OCI-LY3 (cell line): ENCODE data around the gene LRRC72.

Experiments used
- H2AFZ ChIP-seq: fragments of 200-600, 300-600 bp; shearing (Covaris generic); 2 replicates; pipeline ENCODE4 v1.6.0; 2014; ENCODE audit warnings: antibody characterized with exemption, low read depth, low read length
- H3K27ac ChIP-seq: fragments of 200-600, 300-600 bp; sonication (generic); 2 replicates; pipeline ENCODE4 v1.5.1; 2014; ENCODE audit warnings: mild to moderate bottlenecking, low read length, moderate library complexity, mixed read lengths
- H3K27me3 ChIP-seq: fragments of 200-600, 300-600 bp; sonication (generic); 2 replicates; pipeline ENCODE4 v1.6.1; 2014; ENCODE audit warnings: low read depth, low read length, mixed read lengths
- H3K36me3 ChIP-seq: fragments of 200-600, 300-600 bp; sonication (generic); replicated peaks from 2 replicates; pipeline ENCODE3; 2014; ENCODE audit warnings: low read depth, low read length, mixed read lengths
- H3K4me1 ChIP-seq: fragments of 300-600, 200-600 bp; sonication (generic); 2 replicates; pipeline ENCODE4 v1.6.1; 2014; ENCODE audit warnings: low read length, mixed read lengths
- H3K4me2 ChIP-seq: fragments of 200-600, 300-600 bp; sonication (generic); 2 replicates; pipeline ENCODE4 v1.6.1; 2014; ENCODE audit warnings: low read length, mixed read lengths
- H3K4me3 ChIP-seq: fragments of 300-600, 200-600 bp; sonication (generic); 2 replicates; pipeline ENCODE4 v1.5.1; 2014; ENCODE audit warnings: antibody characterized with exemption, mild to moderate bottlenecking, low read length, moderate library complexity
- H3K79me2 ChIP-seq: fragments of 300-600, 200-600 bp; shearing (Covaris generic); 2 replicates; pipeline ENCODE4 v1.6.1; 2014; ENCODE audit warnings: mild to moderate bottlenecking, low read length, mixed read lengths
- H3K9ac ChIP-seq: fragments of 300-600, 200-600 bp; shearing (Covaris generic); 2 replicates; pipeline ENCODE4 v1.6.0; 2014; ENCODE audit warnings: mild to moderate bottlenecking, low read length, moderate library complexity
- H3K9me3 ChIP-seq: fragments of 200-600, 300-600 bp; shearing (Covaris generic); 2 replicates; pipeline ENCODE4 v1.6.1; 2014; ENCODE audit warnings: low read length, mixed read lengths; ENCODE audit not compliant: insufficient read depth
- H4K20me1 ChIP-seq: fragments of 200-600, 300-600 bp; sonication (generic); 2 replicates; pipeline ENCODE4 v1.6.1; 2016; ENCODE audit warnings: low read length, mixed read lengths; ENCODE audit not compliant: insufficient read depth
- CTCF ChIP-seq: fragments of 200-600, 300-600 bp; sonication (generic); IDR thresholded peaks from 2 replicates; pipeline ENCODE4 v1.5.1; 2014; ENCODE audit warnings: antibody characterized with exemption, low read length, low read depth
- EZH2phosphoT487 ChIP-seq: fragments of 200-600 bp; shearing (Covaris generic); IDR thresholded peaks from 2 replicates; pipeline ENCODE4 v1.6.1; 2018; ENCODE audit warnings: antibody characterized with exemption, mixed run types, low read depth

The LRRC72 gene

GRCh38 chr7:16609842-16610450 is 83.3 kb downstream of the LRRC72 start:
- Histone ChIP-seq H3K9me3 (no peaks in the 10 kb centered on the region), H3K79me2 (no peaks in the 10 kb centered on the region), H3K4me3 (peak overlapping the region; percentile 45; the same call in 1 of the 2 replicates), H4K20me1 (no peaks in the 10 kb centered on the region), H3K27ac (peak overlapping the region; percentile 29; the same call in 1 of the 2 replicates), H3K4me2 (peak overlapping the region; percentile 63), H3K4me1 (peaks cover 30% of the 10 kb centered on the region), H3K9ac (no peak overlapping the region; the same call in 1 of the 2 replicates), H3K27me3 (no peaks in the 10 kb centered on the region), H3K36me3 (peaks cover 9% of the 10 kb centered on the region), H2AFZ (no peak overlapping the region)
- TF ChIP-seq EZH2phosphoT487, result no peak
- TF ChIP-seq CTCF, result no peak

GRCh38 chr7:16611711-16612110 is 85.1 kb downstream of the LRRC72 start:
- Histone ChIP-seq H2AFZ (no peak overlapping the region), H3K36me3 (peaks cover 9% of the 10 kb centered on the region), H4K20me1 (no peaks in the 10 kb centered on the region), H3K4me1 (peaks cover 24% of the 10 kb centered on the region), H3K79me2 (no peaks in the 10 kb centered on the region), H3K4me3 (no peak overlapping the region), H3K9me3 (no peaks in the 10 kb centered on the region), H3K9ac (no peak overlapping the region), H3K27ac (no peak overlapping the region), H3K4me2 (no peak overlapping the region), H3K27me3 (no peaks in the 10 kb centered on the region)
- TF ChIP-seq EZH2phosphoT487 (no peak), CTCF (no peak)

- Histone ChIP-seq H2AFZ (no peak overlapping the region), H3K4me1 (peaks cover 12% of the 10 kb centered on the region), H3K4me2 (no peak overlapping the region), H3K36me3 (peaks cover 5% of the 10 kb centered on the region), H3K9ac (no peak overlapping the region), H4K20me1 (no peaks in the 10 kb centered on the region), H3K9me3 (no peaks in the 10 kb centered on the region), H3K27ac (no peak overlapping the region), H3K27me3 (no peaks in the 10 kb centered on the region), H3K79me2 (no peaks in the 10 kb centered on the region), H3K4me3 (no peak overlapping the region)
- no peak for TF ChIP-seq EZH2phosphoT487
- TF ChIP-seq CTCF, result no peak
Observed at GRCh38 chr7:16615228-16615627, 88.6 kb downstream of the LRRC72 start.

- Histone ChIP-seq H3K79me2 (no peaks in the 10 kb centered on the region), H3K9ac (no peak overlapping the region), H4K20me1 (no peaks in the 10 kb centered on the region), H3K4me2 (no peak overlapping the region), H2AFZ (no peak overlapping the region), H3K9me3 (no peaks in the 10 kb centered on the region), H3K4me1 (peaks cover 12% of the 10 kb centered on the region), H3K27me3 (no peaks in the 10 kb centered on the region), H3K27ac (no peak overlapping the region), H3K36me3 (peaks cover 11% of the 10 kb centered on the region), H3K4me3 (no peak overlapping the region)
- TF ChIP-seq CTCF (no peak), EZH2phosphoT487 (no peak)
Observed at GRCh38 chr7:16616122-16616521, 89.5 kb downstream of the LRRC72 start.
